HS-27A (cell line): ENCODE results near the gene TBC1D19.
"Not testable (repeated sequence)": the region's sequence is repeated elsewhere in the genome, so short reads cannot be mapped to it uniquely, and the experiment has no call there.

ENCODE experiments used
- DNase-seq: peaks from one replicate; pipeline ENCODE4 v3.0.0-alpha.2; 2012; ENCODE audit warnings: low read depth, missing footprints

Gene TBC1D19

GRCh38 chr4:26583865-26584652 is at the start of gene TBC1D19:
TSS of gene TBC1D19 (plus strand) at chr4:26584084. CDS start at chr4:26584194, 110 bp downstream.
- peak; percentile 90 for DNase-seq

DNA sequence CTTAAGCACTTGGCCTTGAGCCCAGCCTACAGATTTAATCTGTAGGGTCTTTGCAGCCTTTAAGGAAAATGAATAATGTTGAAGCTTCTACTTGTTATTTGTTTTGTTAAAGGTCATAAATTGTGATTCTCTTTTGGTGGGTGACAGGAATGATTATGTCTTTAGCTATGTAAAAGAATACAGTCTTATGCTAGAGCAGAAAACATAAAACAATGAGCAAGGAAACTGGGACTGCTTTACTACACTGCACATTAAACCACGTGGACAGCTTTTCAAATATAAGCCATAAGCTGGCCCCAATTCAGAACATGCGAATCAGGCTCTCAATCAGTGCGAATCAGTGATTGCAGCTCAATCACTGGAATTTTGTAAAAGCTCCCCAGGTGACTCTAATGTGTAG is 40.9 kb upstream of the TBC1D19 start:
- DNase-seq = no peak

- no peak for DNase-seq
These were observed 39.5 kb upstream of the TBC1D19 start for GRCh38 chr4:26544421-26544820.

GRCh38 chr4:26548379-26548778 is 35.5 kb upstream of the TBC1D19 start:
- DNase-seq = not testable (repeated sequence)

DNA sequence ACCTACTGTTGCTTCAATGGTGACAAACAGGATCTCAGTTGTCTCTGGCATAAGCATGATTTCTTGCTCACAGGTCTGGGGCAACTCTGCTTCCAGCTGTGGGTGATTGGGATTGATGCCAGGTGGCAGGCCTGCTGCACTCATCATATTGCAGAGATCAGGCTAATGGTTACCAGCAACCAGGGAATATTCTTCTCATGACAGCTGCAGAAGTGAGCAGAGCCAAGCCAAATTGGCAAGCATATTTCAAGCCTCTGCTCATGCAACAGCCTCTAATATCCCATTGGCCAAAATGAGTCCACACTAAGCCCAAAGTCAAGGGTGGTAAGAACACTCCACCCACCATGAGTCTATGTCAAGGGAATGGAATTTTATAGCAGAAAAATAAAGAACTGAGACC is 26.7 kb upstream of the TBC1D19 start:
- DNase-seq = peak; percentile 99

DNA sequence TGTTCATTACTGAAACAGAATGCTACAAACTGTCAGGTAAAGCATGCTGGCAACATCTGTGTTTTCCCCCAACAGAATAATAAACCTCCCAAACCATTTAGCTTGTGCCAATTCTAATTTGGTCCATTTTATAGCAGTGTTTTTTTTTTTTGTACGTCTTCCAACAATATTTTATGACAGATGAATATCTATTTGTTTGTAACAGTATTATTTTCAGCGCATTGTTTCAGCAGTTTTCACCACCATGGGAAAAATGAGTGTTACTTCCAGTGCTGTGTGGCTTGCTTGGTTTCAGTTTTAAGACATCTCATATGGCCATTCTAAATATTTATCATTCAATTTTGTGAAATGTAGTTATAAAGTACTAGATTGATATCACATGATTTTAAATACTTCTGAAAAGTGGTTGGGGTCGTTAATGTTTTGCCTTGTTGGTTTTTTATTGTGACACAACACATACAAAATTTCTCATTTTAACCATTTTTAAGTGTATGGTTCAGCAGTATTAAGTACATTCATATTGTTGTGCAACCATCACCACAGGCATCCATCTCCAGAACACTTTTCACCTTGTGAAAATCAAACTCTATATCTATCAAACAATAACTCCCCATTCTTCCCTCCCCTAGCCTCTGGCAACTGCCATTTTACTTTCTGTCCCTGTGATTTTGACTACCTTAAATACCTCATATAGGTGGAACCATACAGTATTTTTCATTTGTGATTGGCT is 25.6 kb upstream of the TBC1D19 start:
- DNase-seq = no peak

DNA sequence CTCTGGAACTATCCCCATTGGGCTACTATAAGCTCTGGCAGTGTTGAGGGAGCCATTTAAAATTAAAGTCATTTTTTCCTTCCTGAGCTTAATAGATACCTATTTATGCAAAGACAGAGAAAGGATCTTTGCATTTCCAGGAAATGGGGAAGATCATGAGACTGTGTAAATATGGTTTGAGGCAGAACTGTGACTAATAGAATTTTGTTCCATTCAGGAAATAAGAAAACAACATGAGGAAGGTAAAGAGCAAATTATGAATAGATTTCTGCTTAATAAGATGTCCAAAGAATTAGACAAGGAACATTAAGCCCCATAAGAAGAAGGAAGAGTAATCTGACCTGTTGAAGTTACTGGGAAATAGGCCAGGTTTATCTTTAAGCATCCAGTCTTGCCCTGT is 17.8 kb upstream of the TBC1D19 start:
- no peak for DNase-seq

GRCh38 chr4:26568446-26568994 is 15.4 kb upstream of the TBC1D19 start:
- peak; percentile 95 for DNase-seq

- no peak for DNase-seq
These were observed 13.3 kb upstream of the TBC1D19 start for GRCh38 chr4:26570596-26570995.

GRCh38 chr4:26573389-26573794 is 10.5 kb upstream of the TBC1D19 start:
- peak; percentile 73 for DNase-seq

DNA sequence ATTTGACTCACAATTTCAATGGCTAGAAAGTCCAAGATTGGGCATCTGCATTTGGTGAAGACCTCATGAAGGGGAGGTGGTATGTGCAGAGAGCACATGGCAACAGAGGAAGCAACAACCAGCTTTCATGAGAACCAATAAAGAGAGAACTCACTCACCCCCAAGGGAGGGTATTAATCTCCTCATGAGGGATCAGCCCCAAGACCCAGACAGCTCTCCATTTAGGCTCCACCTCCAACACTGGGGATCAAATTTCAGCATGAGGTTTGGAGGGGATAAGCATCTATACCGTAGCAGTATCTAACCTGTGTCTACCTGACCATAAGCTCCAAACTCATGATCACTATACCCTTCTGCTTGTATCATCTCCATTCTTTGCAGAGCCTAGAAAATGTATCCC is 9.3 kb upstream of the TBC1D19 start:
- DNase-seq = no peak

DNA sequence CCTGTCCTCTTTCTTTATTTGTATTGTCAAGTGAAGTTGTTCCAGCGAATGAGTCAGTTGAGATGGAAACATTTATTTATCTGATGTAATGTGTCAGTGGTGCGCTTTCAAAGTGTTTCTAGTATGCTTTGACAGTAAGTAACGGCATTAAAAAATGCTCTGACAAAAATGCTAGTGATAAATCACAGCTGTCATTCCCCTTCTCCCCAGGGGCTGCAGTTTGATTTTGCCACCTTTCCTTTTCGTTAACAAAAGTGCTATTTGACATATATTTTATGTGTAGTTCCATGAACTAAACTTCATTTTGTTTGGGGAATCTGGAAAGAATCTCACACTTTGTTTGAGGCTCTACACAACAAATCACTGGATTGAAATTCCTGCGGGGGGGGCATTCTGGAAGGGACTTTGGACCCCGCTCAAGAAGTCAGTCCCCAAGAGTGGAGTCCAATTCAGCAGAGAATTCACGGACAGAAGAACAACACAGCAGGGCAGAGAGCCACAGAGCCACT is 7.6 kb upstream of the TBC1D19 start:
- no peak for DNase-seq

DNA sequence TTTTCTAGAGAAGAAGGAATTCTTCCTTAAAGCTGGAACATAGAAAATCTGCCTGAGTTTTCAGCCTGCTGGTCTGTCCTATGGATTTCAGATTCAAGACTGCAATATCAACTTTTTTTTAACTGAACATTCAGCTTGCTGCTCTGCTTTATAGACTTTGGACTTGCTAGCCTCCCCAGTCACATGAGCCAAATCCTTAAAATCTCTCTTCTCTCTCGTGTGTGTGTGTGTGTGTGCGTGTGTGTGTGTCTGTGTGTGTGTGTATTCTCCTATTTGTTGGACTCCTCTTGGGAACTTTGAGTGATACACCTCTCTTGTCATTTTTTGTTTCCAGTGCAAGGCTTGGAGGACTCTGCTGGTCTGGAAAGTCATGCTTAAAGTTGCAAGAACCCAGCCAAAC is 6.8 kb upstream of the TBC1D19 start:
- no peak for DNase-seq

DNA sequence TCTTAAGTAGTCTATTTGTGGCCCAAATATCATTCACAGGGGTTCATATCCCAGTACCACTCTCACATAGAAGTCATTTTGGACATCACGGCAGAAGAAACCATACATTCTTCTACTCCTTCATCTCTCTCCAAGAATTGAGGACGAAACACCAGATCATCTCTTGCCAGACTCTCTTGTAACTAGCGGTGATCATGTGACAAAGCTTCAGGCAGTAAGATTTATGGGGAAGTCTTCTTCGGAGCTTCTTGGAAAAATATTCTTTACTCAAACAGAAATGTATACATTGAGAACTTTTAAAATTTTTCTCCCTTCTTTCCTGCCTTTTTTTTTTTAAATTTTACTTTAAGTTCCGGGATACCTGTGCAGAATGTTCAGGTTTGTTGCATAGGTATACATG is 4.7 kb upstream of the TBC1D19 start:
- no peak for DNase-seq

- not testable (repeated sequence) for DNase-seq
These were observed 2.5 kb upstream of the TBC1D19 start for GRCh38 chr4:26581341-26581740.

DNA sequence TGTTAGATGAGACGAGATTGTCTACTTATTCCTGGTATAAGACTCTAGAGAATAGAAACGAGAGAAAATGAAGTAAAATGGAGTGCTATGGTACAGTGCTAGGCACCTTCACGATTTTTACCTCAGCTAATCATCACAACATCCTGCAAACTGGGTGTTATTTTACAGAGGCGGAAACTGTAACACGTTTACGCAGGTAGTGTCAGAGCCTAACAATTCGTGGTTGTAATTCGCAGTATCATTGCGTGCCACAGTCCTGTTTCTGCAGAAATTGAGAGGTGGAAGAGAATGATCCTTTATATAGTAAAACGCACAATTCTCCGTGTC is 383 bp upstream of the TBC1D19 start:
- no peak for DNase-seq

DNA sequence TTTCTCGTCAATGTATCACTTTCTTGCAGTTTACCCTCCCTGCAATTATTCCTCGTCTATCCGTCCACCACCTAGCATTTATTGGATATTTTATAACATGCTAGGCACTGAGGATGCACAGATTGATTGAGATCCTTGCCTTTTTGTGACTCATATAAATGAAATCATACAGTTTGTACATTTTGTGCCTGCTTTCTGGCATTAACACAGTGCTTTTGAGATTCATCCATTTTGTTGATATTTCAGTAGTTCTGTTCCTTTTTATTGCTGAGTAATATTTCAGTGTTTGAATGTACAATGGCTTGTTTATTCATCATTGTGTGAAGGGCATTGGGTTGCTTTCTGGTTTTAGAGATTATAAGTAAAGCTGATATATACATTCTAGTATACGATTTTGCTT is 841 bp downstream of the TBC1D19 start:
- DNase-seq = no peak

GRCh38 chr4:26589705-26590104 is 5.8 kb downstream of the TBC1D19 start:
- DNase-seq = no peak

GRCh38 chr4:26590639-26591038 is 6.8 kb downstream of the TBC1D19 start:
- peak; percentile 71 for DNase-seq

DNA sequence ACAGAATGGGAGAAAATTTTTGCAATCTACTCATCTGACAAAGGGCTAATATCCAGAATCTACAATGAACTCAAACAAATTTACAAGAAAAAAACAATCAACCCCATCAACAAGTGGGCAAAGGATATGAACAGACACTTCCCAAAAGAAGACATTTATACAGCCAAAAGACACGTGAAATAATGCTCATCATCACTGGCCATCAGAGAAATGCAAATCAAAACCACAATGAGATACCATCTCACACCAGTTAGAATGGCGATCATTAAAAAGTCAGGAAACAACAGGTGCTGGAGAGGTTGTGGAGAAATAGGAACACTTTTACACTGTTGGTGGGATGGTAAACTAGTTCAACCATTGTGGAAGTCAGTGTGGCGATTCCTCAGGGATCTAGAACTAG is 9.7 kb downstream of the TBC1D19 start:
- DNase-seq = not testable (repeated sequence)

- DNase-seq = no peak
These were observed 10.5 kb downstream of the TBC1D19 start for GRCh38 chr4:26594371-26594770.

- no peak for DNase-seq
These were observed 10.9 kb downstream of the TBC1D19 start for GRCh38 chr4:26594778-26595177.

DNA sequence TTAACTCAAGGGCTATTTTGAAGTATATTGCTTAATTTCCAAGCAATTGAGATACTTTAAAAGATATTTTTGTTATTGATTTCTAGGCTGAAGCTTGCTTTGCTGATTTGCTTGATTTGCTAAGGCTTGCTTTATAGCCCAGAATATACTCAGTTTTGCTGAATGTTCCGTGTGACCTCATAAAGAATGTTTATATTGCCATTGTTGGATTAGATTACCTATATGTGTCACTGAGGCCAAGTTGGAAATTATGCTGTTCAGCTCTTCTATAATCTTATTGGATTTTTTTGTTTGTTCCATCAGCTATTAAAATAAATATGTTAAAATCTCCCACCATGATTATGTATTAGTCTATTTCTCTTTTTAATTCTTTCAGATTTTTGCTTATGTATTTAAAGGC is 13.0 kb downstream of the TBC1D19 start:
- DNase-seq = no peak
